Erythroblast (primary cell): Measurements from ENCODE around the gene GUCY2C.
A peak's percentile ranks its signal among the peaks of the same experiment; 100 is the strongest.

Source experiments
- DNase-seq, 2 experiments: peaks; one replicate each; lab custom pipeline; 2025; lab: John Stamatoyannopoulos, UW
- GATA1 ChIP-seq: IDR thresholded peaks from 2 replicates; pipeline ENCODE4 v1.6.1; 2011; ENCODE audit warnings: low read depth, mild to moderate bottlenecking, control low read depth, low read length, moderate library complexity
- POLR2A ChIP-seq: IDR thresholded peaks from 2 replicates; pipeline ENCODE4 v1.6.1; 2011; ENCODE audit warnings: mild to moderate bottlenecking, low read length

The GUCY2C gene

DNA sequence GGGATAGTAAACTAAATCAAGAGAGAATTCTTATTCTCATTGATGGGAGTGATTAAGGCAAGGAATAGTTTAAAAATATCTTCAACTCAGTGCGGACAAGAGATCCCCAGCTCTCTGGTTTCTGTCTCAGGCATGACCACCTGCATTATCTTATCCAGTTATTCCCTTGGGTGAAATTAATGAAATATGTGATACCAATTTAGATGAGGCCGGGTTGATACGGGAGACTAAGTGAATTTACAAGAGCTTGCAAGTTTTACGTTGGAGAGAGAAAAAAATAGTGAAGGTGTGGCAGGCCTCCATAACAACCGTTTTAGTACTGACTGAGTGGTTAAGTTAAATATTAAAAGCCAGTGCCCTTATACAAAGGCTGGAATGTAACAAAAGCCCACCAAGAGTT, 67.6 kb downstream of the GUCY2C start:
- no peak for DNase-seq
- TF ChIP-seq POLR2A (no peak), GATA1 (no peak)

DNA sequence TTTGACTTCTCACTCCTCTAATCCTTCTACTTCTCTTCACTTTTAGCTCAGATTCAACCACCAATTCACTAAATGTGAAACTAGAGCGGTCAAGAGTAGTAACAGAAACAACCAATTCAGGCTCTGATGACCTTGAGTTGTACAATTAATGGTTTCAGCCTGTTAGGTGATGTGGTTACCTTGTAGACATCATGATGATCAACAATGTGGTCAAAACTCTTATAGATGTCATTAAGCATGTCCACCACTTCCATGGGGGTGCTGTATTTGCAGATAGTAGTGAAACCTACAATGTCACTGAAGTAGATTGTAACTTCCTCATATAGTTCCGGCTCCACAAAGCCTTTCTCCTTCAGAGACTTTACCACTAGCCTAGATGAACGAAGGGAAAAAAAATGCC, 74.6 kb downstream of the GUCY2C start:
- TF ChIP-seq POLR2A (no peak), GATA1 (no peak)
- no peak for DNase-seq

DNA sequence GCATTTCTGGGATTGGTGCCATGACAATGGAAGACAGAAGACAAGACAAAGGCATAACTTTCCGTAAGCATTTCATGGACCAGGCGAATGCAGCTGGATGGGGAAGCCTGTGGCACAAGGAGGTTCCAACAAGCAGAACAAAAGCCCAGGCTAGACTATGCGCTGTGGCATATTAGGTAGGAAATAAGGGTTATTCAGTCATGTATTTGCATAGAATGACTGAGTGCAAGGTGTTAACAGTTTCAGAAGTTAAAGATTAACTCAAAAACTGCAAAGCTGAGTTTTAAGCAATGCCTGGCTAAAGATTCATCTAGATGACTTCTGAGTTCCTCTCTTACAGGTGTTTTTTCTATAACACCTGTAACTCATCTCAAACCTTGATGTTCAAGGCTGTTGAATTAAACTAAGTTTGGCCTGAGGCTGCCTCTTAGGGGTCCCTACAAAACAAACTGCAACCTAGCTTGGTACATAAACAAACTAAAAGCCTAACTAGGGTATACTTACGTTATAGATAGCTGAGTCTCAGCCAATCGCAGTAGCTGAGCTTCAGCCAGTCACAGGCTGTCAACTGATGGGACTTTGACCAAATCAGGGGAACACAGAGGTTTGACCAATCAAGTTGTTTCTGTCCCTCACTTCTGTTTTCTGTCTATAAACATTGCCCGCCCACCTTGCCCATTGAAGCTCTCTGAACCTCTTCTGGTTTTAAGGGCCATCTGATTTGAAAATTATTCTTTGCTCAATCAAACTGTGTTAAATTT, 76.5 kb downstream of the GUCY2C start:
- TF ChIP-seq POLR2A: no peak
- no peak for TF ChIP-seq GATA1
- DNase-seq: no peak

DNA sequence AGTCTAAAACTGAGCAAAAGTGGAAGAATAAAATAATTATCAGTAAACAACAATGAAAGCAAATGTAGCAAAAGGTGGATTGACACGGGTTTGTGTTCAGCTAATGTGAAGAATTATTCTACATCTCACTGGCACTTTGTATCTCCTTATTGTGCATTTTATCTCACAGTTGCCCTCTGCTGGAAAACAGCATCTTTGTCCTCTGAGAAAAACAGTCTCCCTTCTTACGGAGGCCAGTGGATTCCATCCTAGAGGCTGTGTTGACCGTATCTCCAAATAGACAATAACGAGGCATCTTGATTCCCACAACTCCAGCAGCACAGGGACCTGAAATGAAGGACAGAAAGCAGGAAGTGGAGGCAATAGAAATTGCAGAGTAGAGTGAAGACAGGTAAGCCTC, 77.4 kb downstream of the GUCY2C start:
- TF ChIP-seq GATA1: no peak
- no peak for TF ChIP-seq POLR2A
- DNase-seq: peak in 1 of 2 experiments; percentile 4

DNA sequence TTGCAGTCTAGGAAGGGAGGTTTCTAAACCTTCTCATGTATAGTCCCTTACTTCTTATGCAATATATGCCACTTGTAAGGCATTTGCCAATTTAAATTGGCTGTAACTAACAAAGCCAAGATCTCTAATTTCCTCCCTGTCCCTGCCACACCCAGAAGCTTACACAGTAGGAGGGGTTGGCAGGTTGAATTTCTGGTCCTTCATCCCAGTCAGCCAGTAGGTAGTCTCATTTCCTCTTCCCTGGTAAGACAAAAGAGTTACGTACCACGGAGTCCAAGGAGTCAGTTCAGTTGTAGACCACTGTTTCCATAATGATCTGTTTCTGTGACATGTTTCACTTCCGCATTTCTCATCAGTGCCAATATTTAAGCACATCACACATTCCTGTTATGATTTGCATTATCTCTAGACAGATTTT, 81.7 kb downstream of the GUCY2C start:
- no peak for TF ChIP-seq GATA1
- TF ChIP-seq POLR2A: no peak
- no peak for DNase-seq

DNA sequence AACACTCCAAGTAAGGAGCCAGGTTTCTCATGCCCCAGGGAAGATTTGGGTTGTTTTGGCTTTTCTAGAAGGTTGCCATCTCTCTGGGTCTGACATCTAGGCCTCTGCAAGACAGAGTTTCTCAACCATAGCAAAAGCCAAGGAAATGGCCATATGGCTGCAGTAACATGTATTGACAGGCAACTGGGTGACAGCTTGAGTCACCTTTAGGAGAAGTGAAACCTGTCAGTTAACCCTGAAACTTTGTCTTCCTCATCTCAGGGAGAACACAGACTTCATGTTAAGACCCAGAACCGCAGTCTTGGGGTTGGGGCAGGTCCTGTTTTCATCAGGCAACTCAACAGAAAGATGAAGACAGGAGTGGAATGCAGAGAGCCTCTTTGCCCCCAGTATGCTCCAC, 82.7 kb downstream of the GUCY2C start:
- no peak for DNase-seq
- TF ChIP-seq GATA1 (no peak), POLR2A (no peak)

DNA sequence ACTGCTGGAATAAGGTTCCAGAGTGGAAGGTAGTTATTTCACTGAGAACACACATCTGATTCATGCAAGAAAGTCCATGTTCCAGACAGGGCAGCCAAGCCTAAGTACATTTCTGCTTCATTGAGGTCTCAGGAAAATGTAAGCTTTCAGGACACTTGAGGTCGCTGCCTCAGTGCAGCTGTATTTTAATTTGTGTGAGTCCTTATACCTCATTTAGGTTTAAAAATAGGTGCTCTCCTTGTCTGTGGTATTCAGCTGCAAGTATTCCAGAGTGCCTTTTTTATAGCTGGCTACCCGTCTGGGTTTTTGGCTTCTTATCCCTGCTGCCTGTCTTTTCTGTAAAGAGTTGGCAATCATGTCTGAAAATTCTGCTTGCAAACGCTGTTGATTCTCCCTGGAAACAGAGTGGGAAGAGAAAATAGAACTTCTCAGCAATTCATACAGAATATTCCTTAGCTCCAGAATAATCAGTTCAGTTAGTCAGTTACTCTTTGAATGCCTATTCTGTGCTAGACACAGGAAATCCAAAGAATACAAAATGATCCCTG, 83.4 kb downstream of the GUCY2C start:
- no peak for TF ChIP-seq GATA1
- no peak for TF ChIP-seq POLR2A
- DNase-seq: no peak

DNA sequence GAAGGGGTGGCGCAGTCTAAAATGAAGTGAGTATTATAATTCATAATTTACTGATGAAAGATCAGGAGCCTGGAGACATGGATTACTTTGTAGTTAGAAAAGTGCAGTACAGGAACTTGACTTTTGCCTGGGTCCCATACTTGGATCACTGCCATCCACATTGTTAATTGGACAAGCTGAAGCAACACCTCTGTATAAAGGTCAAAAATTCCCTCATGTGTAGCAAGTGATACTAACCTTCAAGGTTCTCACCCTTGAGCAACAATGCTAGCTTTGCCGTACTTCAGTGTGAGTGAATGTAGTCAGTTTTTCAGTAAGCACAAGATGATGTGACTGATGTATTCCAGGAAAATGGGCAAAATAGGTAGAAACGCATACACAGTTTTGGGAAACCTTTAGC, 84.1 kb downstream of the GUCY2C start:
- no peak for DNase-seq
- TF ChIP-seq GATA1 (no peak), POLR2A (no peak)

DNA sequence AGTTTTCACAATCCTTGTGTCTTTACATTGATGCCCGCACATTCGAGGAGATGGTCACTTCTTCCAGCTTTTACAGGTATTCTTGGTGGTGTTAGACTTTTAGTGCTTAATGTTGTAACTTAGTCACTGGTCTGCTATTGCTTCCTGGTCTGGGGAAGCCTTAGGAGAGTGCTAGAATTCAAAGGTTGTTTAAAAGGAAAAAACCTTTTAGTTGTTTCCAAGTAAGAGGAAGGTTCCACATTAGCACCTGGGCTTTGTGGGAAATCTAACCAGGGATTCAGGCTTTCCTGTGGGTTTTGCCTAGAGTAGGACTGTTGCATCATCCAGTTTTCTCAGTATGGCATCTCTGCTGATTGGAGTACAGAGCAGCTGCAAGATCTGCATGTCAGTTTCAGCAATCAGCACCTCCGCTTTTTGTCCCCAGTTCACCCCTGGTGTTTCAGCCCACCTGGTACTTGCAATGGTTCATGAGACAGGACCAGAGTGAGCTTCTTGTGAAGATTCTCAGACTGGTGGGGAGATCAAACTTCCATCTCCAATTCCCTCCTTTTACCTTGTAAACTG, 84.7 kb downstream of the GUCY2C start:
- TF ChIP-seq GATA1: no peak
- no peak for TF ChIP-seq POLR2A
- DNase-seq: no peak

DNA sequence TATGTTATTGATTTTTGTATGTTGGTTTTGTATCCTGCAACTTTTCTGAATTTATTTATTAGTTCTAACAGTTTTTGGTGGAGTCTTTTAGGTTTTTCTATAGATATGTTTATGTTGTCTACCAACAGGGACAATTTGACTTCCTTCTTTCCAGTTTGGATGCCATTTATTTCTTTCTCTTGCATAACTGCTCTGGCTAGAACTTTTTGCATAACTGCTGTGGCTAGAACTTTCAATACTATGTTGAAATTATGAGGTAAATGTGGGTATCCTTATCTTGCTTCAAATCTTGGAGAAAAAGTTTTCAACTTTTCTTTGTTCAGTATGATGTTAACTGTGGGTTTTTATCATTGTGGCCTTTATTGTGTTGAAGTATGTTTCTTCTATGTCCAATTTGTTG, 88.8 kb downstream of the GUCY2C start:
- no peak for TF ChIP-seq GATA1
- TF ChIP-seq POLR2A: no peak
- DNase-seq: no peak

DNA sequence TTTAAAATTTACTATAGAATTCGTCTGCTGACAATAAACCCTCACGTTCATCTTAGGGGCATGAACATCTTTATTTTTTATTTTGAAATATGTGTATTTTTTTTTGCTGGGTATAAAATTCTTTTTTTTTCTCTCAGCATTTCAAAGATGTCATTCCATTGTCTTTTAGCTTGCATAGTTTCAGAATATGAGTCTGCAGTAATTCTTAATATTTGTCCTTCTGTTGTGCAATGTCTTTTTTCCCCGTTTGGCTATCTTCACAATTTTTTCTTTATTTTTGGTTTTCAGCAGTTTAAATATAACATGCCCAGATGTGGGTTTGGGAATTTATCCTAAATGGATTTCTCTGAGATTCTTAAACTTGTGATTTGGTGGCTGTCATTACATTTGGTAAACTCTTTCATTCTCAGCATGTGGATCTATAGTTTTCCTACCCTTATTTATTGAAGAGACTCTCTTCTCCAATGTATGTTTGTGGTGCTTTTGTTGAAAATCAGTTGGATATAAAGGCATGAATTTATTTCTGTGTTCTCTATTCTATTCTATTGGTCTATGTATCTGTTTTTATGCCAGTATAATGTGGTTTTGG, 90.9 kb downstream of the GUCY2C start:
- TF ChIP-seq POLR2A (no peak), GATA1 (no peak)
- peak in 1 of 2 experiments; percentile 6 for DNase-seq

DNA sequence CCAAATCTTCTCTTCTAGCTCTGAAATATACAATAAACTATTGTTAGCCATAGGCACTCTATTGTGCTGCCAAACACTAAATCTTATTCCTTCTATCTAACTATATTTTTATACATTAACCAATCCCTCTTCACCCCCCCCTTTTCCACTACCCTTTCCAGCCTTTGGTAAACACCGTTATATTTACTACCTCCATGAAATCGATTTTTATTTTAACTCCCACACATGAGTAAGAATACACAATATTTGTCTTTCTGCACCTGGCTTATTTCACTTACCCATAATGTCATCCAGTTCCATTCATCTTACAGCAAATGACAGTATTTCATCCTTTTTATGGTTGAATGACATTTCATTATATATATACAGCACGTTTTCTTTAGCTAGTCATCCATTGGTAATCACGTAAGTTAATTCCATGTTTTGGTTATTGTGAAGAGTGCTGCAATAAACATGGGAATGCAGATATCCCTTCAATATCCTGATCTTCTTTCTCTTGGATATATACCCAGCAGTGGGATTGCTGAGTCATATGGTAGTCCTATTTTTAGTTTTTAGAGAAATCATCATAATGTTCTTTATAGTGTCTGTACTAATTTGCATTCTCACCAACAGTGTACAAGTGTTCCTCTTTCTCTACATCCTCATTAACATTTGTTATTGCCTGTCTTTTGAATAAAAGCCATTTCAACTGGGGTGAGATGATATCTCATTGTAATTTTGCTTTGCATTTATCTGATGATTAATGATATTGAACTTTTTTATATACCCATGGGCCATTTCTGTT, 94.5 kb downstream of the GUCY2C start:
- DNase-seq: no peak
- TF ChIP-seq GATA1: no peak
- no peak for TF ChIP-seq POLR2A

DNA sequence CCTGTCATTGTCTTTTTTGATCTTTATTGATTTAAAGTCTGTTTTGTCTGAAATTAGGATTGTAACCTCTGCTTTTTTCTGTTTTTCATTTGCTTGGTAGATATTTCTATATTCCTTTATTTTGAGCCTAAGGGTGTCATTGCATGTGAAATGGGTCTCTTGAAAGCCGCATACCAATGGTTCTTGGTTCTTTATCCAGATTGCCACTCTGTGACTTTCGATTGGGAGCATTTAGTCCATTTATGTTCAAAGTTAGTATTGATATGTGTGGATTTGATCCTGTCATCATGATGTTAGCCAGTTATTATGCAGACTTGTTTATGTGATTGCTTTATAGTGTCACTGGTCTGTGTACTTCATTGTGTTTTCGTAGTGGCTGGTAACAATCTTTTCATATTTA, 98.9 kb downstream of the GUCY2C start:
- no peak for TF ChIP-seq POLR2A
- no peak for TF ChIP-seq GATA1
- DNase-seq: no peak
